MM.1S (cell line): Measurements from ENCODE around the gene FTL.

ENCODE experiments used
- DNase-seq: peaks from one replicate; pipeline ENCODE4 v3.0.0-alpha.2; 2015
- H2AFZ ChIP-seq: fragments of 300-600 bp; sonication (generic); 2 replicates; pipeline ENCODE4 v1.6.0; 2016; ENCODE audit warnings: antibody characterized with exemption, low read length
- H3F3A ChIP-seq: fragments of 300-600 bp; sonication (generic); 2 replicates; pipeline ENCODE4 v1.6.1; 2016; ENCODE audit warnings: mild to moderate bottlenecking, antibody characterized with exemption, low read length, moderate library complexity, mixed read lengths; ENCODE audit not compliant: insufficient read depth
- H3K27ac ChIP-seq: fragments of 300-600 bp; sonication (generic); 2 replicates; pipeline ENCODE4 v1.5.1; 2016; ENCODE audit warnings: mild to moderate bottlenecking, low read length
- H3K27me3 ChIP-seq: fragments of 300-600 bp; sonication (generic); replicated peaks from 2 replicates; pipeline ENCODE4 v1.6.0; 2016; ENCODE audit warnings: low read length; ENCODE audit not compliant: insufficient read depth
- H3K36me3 ChIP-seq: fragments of 300-600 bp; sonication (generic); replicated peaks from 2 replicates; pipeline ENCODE4 v1.6.1; 2016; ENCODE audit warnings: mild to moderate bottlenecking, low read length, mixed read lengths; ENCODE audit not compliant: insufficient read depth
- H3K4me1 ChIP-seq: fragments of 300-600 bp; sonication (generic); 2 replicates; pipeline ENCODE4 v1.6.1; 2016; ENCODE audit warnings: low read length, mixed read lengths
- H3K4me2 ChIP-seq: fragments of 300-600 bp; sonication (generic); 2 replicates; pipeline ENCODE4 v1.6.0; 2016; ENCODE audit warnings: low read depth, low read length
- H3K4me3 ChIP-seq: fragments of 300-600 bp; sonication (generic); 2 replicates; pipeline ENCODE4 v1.5.1; 2016; ENCODE audit warnings: low read length, mixed read lengths
- H3K79me2 ChIP-seq: fragments of 300-600 bp; sonication (generic); 2 replicates; pipeline ENCODE4 v1.6.1; 2016; ENCODE audit warnings: mixed run types, low read length, mixed read lengths
- H3K9ac ChIP-seq: fragments of 300-600 bp; sonication (generic); 2 replicates; pipeline ENCODE4 v1.6.1; 2016; ENCODE audit warnings: low read length, mixed read lengths
- H3K9me2 ChIP-seq: fragments of 300-600 bp; sonication (generic); replicated peaks from 2 replicates; pipeline ENCODE4 v1.6.1; 2016; ENCODE audit warnings: mild to moderate bottlenecking, low read length, mixed read lengths; ENCODE audit not compliant: insufficient read depth
- H3K9me3 ChIP-seq: fragments of 300-600 bp; sonication (generic); replicated peaks from 2 replicates; pipeline ENCODE4 v1.6.1; 2016; ENCODE audit warnings: mild to moderate bottlenecking, low read length, mixed read lengths; ENCODE audit not compliant: insufficient read depth
- H4K20me1 ChIP-seq: fragments of 300-600 bp; sonication (generic); 2 replicates; pipeline ENCODE4 v1.6.1; 2016; ENCODE audit warnings: mild to moderate bottlenecking, low read length, moderate library complexity, mixed read lengths; ENCODE audit not compliant: insufficient read depth
- EZH2 ChIP-seq: fragments of 300-600 bp; sonication (generic); optimal IDR thresholded peaks from 2 replicates; pipeline ENCODE3; 2017; ENCODE audit warnings: low read depth, mild to moderate bottlenecking, antibody characterized with exemption, low read length, mixed read lengths
- EZH2phosphoT487 ChIP-seq: fragments of 300-600 bp; sonication (generic); IDR thresholded peaks from 2 replicates; pipeline ENCODE4 v1.6.1; 2018; ENCODE audit warnings: antibody characterized with exemption, low read length
- TF ChIP-seq, protein P1 (sequence below): fragments of 300-600 bp; sonication (generic); IDR thresholded peaks from 2 replicates; pipeline ENCODE4 v1.5.1; 2016; ENCODE audit warnings: antibody characterized with exemption, low read length, mixed read lengths

Gene FTL

GRCh38 chr19:48982280-48982679, 17.2 kb downstream of the FTL start:
- H2AFZ ChIP-seq: no peak overlapping the region
- H3K4me2 ChIP-seq: no peak overlapping the region
- peaks cover 23% of the 10 kb centered on the region for H3F3A ChIP-seq
- no peak overlapping the region for H3K4me3 ChIP-seq
- no peaks in the 10 kb centered on the region for H3K9me3 ChIP-seq
- no peaks in the 10 kb centered on the region for H3K79me2 ChIP-seq
- no peak overlapping the region for H3K9ac ChIP-seq
- H3K27me3 ChIP-seq: no peaks in the 10 kb centered on the region
- H3K36me3 ChIP-seq: no peaks in the 10 kb centered on the region
- DNase-seq: no peak
- no peaks in the 10 kb centered on the region for H3K9me2 ChIP-seq
- H3K27ac ChIP-seq: no peak overlapping the region
- peaks cover 10% of the 10 kb centered on the region for H3K4me1 ChIP-seq
- TF ChIP-seq, protein P1, sequence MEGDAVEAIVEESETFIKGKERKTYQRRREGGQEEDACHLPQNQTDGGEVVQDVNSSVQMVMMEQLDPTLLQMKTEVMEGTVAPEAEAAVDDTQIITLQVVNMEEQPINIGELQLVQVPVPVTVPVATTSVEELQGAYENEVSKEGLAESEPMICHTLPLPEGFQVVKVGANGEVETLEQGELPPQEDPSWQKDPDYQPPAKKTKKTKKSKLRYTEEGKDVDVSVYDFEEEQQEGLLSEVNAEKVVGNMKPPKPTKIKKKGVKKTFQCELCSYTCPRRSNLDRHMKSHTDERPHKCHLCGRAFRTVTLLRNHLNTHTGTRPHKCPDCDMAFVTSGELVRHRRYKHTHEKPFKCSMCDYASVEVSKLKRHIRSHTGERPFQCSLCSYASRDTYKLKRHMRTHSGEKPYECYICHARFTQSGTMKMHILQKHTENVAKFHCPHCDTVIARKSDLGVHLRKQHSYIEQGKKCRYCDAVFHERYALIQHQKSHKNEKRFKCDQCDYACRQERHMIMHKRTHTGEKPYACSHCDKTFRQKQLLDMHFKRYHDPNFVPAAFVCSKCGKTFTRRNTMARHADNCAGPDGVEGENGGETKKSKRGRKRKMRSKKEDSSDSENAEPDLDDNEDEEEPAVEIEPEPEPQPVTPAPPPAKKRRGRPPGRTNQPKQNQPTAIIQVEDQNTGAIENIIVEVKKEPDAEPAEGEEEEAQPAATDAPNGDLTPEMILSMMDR: no peak
- TF ChIP-seq EZH2phosphoT487: no peak
- TF ChIP-seq EZH2: no peak
- no peaks in the 10 kb centered on the region for H4K20me1 ChIP-seq

- Histone ChIP-seq H3K4me1 (no peaks in the 10 kb centered on the region), H3K27me3 (no peaks in the 10 kb centered on the region), H3K79me2 (peaks cover 7% of the 10 kb centered on the region), H3K9ac (no peak overlapping the region), H3K9me3 (no peaks in the 10 kb centered on the region), H4K20me1 (no peaks in the 10 kb centered on the region), H3K9me2 (no peaks in the 10 kb centered on the region), H3K27ac (no peak overlapping the region), H3K4me2 (no peak overlapping the region), H2AFZ (no peak overlapping the region), H3F3A (no peaks in the 10 kb centered on the region), H3K36me3 (no peaks in the 10 kb centered on the region), H3K4me3 (no peak overlapping the region)
- TF ChIP-seq EZH2phosphoT487 (no peak), EZH2 (no peak)
- TF ChIP-seq, protein P1: no peak
- DNase-seq: no peak
These were observed 20.6 kb downstream of the FTL start for GRCh38 chr19:48985711-48986110.

GRCh38 chr19:48986211-48986610, 21.1 kb downstream of the FTL start:
- DNase-seq: no peak
- H2AFZ ChIP-seq: no peak overlapping the region
- H3K27ac ChIP-seq: no peak overlapping the region
- H3K9ac ChIP-seq: no peak overlapping the region
- no peaks in the 10 kb centered on the region for H3K27me3 ChIP-seq
- peaks cover 11% of the 10 kb centered on the region for H3K79me2 ChIP-seq
- TF ChIP-seq EZH2phosphoT487: no peak
- no peak for TF ChIP-seq EZH2
- TF ChIP-seq, protein P1: no peak
- H3K4me1 ChIP-seq: no peaks in the 10 kb centered on the region
- H3K4me3 ChIP-seq: no peak overlapping the region
- H3F3A ChIP-seq: no peaks in the 10 kb centered on the region
- no peaks in the 10 kb centered on the region for H3K36me3 ChIP-seq
- H3K4me2 ChIP-seq: no peak overlapping the region
- H3K9me2 ChIP-seq: no peaks in the 10 kb centered on the region
- H3K9me3 ChIP-seq: no peaks in the 10 kb centered on the region
- H4K20me1 ChIP-seq: no peaks in the 10 kb centered on the region

DNA sequence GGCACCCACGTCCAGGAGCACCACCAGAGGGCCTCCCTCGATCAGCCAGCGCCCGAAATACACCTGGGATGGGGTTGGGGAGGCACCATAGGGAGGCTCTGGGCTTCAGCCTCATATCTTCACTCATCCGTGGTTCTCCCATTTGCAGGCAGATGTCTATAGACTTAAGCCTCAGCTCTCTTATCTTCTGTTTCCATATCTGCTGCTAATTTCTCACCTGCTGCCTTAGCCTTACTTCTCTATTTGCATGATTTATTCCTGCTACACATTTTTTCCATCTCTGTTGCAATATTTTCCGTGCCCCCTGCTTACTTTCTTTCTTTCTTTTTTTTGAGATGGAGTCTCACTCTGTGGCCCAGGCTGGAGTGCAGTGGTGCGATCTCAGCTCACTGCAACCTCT, 22.2 kb downstream of the FTL start:
- Histone ChIP-seq H3K27ac (no peak overlapping the region), H3K27me3 (no peaks in the 10 kb centered on the region), H3K9me2 (no peaks in the 10 kb centered on the region), H3K9ac (no peak overlapping the region), H3K79me2 (peaks cover 22% of the 10 kb centered on the region), H3F3A (no peaks in the 10 kb centered on the region), H3K4me2 (no peak overlapping the region), H4K20me1 (no peaks in the 10 kb centered on the region), H3K9me3 (no peaks in the 10 kb centered on the region), H3K36me3 (no peaks in the 10 kb centered on the region), H3K4me1 (peaks cover 6% of the 10 kb centered on the region), H2AFZ (no peak overlapping the region), H3K4me3 (no peak overlapping the region)
- no peak for TF ChIP-seq EZH2phosphoT487
- TF ChIP-seq, protein P1: no peak
- no peak for TF ChIP-seq EZH2
- DNase-seq: no peak
